AG09309 (cell line): ENCODE measurements around the gene NDNF.

Source experiments
- DNase-seq: peaks from one replicate; pipeline ENCODE4 v3.0.0-alpha.2; 2010; ENCODE audit warnings: low read depth
- H3K4me3 ChIP-seq: 2 replicates; pipeline ENCODE4 v1.5.1; 2011; ENCODE audit warnings: mild to moderate bottlenecking, low read depth, low read length, moderate library complexity; ENCODE audit not compliant: control insufficient read depth
- TF ChIP-seq, protein P1 (sequence below): IDR thresholded peaks from 2 replicates; pipeline ENCODE4 v1.5.1; 2011; ENCODE audit warnings: mild to moderate bottlenecking, low read depth, low read length, inconsistent platforms; ENCODE audit not compliant: insufficient read depth, control insufficient read depth; ENCODE audit errors: missing control alignments

The NDNF gene

DNA sequence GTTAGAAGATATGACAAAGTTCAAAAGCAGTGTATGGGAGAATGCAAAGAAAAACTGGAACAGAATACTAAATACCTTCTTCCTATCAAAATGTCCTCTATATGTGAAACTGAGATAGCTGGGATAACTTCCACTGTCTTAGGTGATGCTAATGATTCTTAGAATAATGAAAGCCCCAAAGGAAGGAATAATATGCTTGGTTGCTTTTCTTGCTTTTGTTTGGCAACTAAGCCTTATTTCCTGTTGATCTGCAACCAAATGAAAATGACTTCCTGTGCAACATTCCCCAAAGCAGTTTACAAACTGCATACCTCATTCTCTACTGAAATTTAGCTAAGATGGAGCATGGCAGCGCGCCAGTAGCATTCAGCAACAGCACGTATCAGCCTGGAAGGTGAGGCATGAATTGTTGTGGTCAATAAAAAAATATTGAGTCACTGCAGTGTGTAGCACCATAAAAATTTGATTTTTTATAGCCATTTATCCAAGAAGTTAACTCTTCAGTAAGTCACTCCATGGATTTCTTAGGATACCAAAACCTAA, 18.7 kb downstream of the NDNF start:
- H3K4me3 ChIP-seq, result no peak overlapping the region
- TF ChIP-seq, protein P1, sequence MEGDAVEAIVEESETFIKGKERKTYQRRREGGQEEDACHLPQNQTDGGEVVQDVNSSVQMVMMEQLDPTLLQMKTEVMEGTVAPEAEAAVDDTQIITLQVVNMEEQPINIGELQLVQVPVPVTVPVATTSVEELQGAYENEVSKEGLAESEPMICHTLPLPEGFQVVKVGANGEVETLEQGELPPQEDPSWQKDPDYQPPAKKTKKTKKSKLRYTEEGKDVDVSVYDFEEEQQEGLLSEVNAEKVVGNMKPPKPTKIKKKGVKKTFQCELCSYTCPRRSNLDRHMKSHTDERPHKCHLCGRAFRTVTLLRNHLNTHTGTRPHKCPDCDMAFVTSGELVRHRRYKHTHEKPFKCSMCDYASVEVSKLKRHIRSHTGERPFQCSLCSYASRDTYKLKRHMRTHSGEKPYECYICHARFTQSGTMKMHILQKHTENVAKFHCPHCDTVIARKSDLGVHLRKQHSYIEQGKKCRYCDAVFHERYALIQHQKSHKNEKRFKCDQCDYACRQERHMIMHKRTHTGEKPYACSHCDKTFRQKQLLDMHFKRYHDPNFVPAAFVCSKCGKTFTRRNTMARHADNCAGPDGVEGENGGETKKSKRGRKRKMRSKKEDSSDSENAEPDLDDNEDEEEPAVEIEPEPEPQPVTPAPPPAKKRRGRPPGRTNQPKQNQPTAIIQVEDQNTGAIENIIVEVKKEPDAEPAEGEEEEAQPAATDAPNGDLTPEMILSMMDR, result no peak
- DNase-seq, result peak; percentile 17

DNA sequence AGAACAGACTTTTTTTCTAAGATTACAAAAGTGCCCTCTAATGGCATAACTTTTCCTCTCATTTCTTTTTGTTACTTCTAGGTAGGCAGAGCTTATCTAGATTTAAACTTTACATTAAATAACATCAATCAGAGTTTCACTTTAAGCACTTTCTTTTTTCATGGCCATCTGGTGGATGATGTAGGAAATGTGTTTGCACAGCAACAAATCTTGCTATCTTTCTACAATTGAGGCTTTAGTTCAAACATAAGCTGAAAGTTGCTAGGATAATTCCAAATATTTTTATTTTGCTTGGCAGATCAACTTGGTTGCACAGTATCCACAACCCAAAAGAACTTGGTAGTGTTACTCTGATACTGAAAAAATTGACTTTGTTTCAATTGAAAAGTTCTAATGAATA, 22.0 kb downstream of the NDNF start:
- TF ChIP-seq, protein P1, result peak; percentile 23
- no peak overlapping the region for H3K4me3 ChIP-seq
- DNase-seq, result no peak

DNA sequence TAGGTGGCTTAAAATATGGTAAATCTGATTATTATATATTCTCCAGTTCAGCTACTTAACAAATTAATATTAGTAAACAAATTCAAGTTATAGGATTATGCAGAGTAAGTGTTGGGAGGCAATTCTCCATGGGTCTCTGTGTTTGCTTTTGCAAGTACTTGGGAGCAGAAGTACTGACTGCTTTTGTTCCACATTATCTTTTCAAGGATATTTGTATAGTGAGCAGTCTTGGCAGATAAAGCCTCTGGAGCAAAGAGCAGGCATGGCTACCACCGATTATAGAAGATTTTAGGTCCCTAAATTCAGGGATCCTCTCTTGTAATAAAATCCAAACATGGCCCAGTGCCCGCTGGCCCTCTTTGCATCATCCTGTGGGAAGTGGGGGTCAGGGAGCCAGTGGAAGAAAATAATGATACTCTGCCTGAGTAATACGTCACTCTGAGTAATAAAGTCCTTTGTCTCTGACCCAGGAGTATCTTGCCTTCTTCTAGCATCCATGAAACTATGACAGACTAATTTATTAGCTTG, 23.2 kb downstream of the NDNF start:
- TF ChIP-seq, protein P1, result no peak
- no peak for DNase-seq

DNA sequence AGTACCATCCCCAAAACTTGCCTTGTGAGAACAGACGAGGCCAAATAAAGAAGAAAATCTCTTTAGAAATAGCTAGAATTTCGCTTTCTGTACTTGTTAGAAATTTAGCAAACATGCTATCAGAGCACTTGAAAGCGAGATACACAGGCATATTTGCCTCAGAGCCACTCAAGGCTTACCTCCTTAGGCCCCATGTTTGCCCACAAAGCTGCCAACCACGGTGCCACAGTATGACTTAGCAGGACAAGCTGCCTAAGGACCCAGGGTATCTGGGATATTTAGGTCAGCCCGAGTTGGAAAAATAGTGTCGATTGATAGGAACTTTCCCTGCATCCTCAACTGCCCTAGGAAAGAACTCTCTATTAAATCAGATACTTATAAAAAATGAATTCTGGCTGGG, 24.2 kb downstream of the NDNF start:
- TF ChIP-seq, protein P1, result no peak
- no peak for DNase-seq
- H3K4me3 ChIP-seq, result no peak overlapping the region

More for the DNA sequence above, 23.2 kb downstream of the NDNF start:
- no peak overlapping the region for H3K4me3 ChIP-seq

DNA sequence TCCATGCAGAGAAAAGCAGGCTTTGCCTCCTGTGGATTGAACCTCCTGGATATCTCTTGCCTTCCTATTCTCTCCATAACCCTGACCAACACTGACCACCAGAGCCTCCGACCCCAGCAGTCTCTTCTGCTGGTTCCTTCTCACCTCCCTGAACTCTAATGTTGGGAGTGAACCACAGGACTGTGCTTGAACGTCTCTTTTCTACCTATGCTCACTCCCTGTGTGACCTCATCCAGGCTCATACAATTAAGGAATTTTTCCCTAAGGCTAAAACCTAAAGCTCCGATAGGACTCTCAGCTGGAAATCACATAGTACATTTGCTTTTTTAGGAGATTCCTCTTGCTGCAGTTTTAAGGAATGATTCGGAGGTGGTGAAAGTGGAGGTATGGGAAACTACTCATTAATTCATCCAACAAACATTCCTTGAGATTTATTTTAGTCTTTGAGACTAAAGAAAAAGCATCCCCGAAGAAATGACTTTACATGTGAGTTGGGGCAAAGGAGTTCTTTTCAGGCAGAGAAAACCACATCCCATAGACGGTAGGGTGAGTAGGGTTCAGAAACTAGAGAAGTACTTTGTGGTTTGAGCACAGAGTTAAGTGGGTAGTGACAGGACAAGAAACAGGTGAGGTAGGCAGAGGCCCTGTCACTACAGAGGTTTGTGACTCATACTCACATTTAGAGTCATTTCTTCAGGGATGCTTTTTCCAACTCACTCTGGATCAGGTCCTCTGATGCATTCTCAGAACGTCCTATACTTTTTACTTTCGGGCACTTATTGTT, 30.8 kb downstream of the NDNF start:
- DNase-seq, result no peak
- H3K4me3 ChIP-seq, result no peak overlapping the region
- TF ChIP-seq, protein P1, result no peak

DNA sequence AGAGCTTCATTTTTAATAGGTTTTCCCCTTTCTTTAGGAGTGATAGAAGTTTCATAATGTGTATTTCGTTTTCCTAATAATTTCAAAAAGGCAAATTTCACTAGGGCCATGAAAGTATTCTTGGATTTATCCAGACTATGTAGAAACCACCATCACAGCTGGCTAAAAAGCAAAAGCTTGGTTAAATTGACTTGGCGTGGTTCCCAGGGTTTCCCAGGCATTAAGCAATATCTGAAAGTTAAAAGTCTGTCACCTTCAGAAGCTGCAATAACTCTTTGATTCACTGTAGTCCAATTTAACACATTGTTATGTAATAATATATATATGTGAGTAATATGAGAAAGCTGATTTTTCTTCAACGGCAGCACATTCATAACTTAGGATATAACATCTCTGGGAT, 38.3 kb downstream of the NDNF start:
- TF ChIP-seq, protein P1, result no peak

More for the DNA sequence above, 38.3 kb downstream of the NDNF start:
- DNase-seq, result peak; percentile 34
- no peak overlapping the region for H3K4me3 ChIP-seq
